ENCODE results near the gene FOXK1.

Gene FOXK1

GRCh38 chr7:4698707-4699275 lies 16.7 kb downstream of the FOXK1 start:
- no peak overlapping the region for H3K4me3 Mint-ChIP-seq
- no peaks in the 10 kb centered on the region for H3K9me3 Mint-ChIP-seq
- peaks cover 4% of the 10 kb centered on the region for H3K27me3 Mint-ChIP-seq (ENCODE audit: low read depth, poor library complexity)
- TF ChIP-seq CTCF (IDR thresholded peaks at IDR 0.05), result no peak
- H3K27ac Mint-ChIP-seq, result peak overlapping the region; percentile 36
- H3K4me1 Mint-ChIP-seq, result peaks cover 54% of the 10 kb centered on the region
- peaks cover 6% of the 10 kb centered on the region for H3K36me3 Mint-ChIP-seq (ENCODE audit: low read depth)
- DNase-seq, result no peak

- peaks cover 6% of the 10 kb centered on the region for H3K36me3 Mint-ChIP-seq (ENCODE audit: low read depth)
- H3K4me1 Mint-ChIP-seq, result peaks cover 48% of the 10 kb centered on the region
- no peak overlapping the region for H3K4me3 Mint-ChIP-seq
- no peak for TF ChIP-seq CTCF (IDR thresholded peaks at IDR 0.05)
- H3K9me3 Mint-ChIP-seq, result no peaks in the 10 kb centered on the region
- peak overlapping the region; percentile 85 for H3K27ac Mint-ChIP-seq
- H3K27me3 Mint-ChIP-seq (ENCODE audit: low read depth, poor library complexity), result peaks cover 4% of the 10 kb centered on the region
- DNase-seq, result no peak
These were observed 17.7 kb downstream of the FOXK1 start for GRCh38 chr7:4699841-4700240.

- Mint-ChIP-seq H3K9me3 (no peaks in the 10 kb centered on the region), H3K4me1 (peaks cover 48% of the 10 kb centered on the region), H3K27me3 (ENCODE audit: low read depth, poor library complexity) (peaks cover 4% of the 10 kb centered on the region), H3K4me3 (no peak overlapping the region), H3K36me3 (ENCODE audit: low read depth) (peaks cover 6% of the 10 kb centered on the region), H3K27ac (peak overlapping the region; percentile 57)
- no peak for TF ChIP-seq CTCF (IDR thresholded peaks at IDR 0.05)
- DNase-seq, result no peak
These were observed 18.6 kb downstream of the FOXK1 start for GRCh38 chr7:4700577-4701235.

GRCh38 chr7:4702961-4703512 lies 20.9 kb downstream of the FOXK1 start:
- Mint-ChIP-seq H3K4me1 (peaks cover 61% of the 10 kb centered on the region), H3K27ac (peak overlapping the region; percentile 39), H3K9me3 (no peaks in the 10 kb centered on the region), H3K27me3 (ENCODE audit: low read depth, poor library complexity) (no peaks in the 10 kb centered on the region), H3K36me3 (ENCODE audit: low read depth) (peaks cover 6% of the 10 kb centered on the region), H3K4me3 (peak overlapping the region; percentile 55)
- TF ChIP-seq CTCF (IDR thresholded peaks at IDR 0.05), result no peak
- peak; percentile 37 for DNase-seq

GRCh38 chr7:4703532-4703931 lies 21.4 kb downstream of the FOXK1 start:
- no peaks in the 10 kb centered on the region for H3K9me3 Mint-ChIP-seq
- no peaks in the 10 kb centered on the region for H3K27me3 Mint-ChIP-seq (ENCODE audit: low read depth, poor library complexity)
- H3K4me3 Mint-ChIP-seq, result no peak overlapping the region
- H3K27ac Mint-ChIP-seq, result peak overlapping the region; percentile 89
- TF ChIP-seq CTCF (IDR thresholded peaks at IDR 0.05), result no peak
- peaks cover 66% of the 10 kb centered on the region for H3K4me1 Mint-ChIP-seq
- peaks cover 6% of the 10 kb centered on the region for H3K36me3 Mint-ChIP-seq (ENCODE audit: low read depth)
- no peak for DNase-seq
